Muscle of arm (tissue), 12 donors: ENCODE measurements around the gene CTLA4. TPM values are rescaled to one million over a fixed set of nuclear protein-coding genes. Genes with fewer than 3 reads are reported as not detected.

Experiments
- polyA plus RNA-seq, 12 donors: library from polyadenylated mRNA; unstranded; fragments of 120-200 nt; gene quantifications; one replicate each; pipeline ENCODE4 v1.2.1, GENCODE V29; 2013; ENCODE audit not compliant: insufficient read length in 12 of 12

Gene CTLA4
- polyA plus RNA-seq, 12 donors = 0.09 to 1.4 (median 0.34) TPM; not detected in 2

Other genes with a start within 250 kb of the CTLA4 start
- 1 to 10 TPM in 11 of 12 donors, not detected in 1; 2.8 to 7.3 (median 3.8) TPM for gene CD28, start 161.1 kb upstream of the CTLA4 start, polyA plus RNA-seq
- gene ICOS, start 69.0 kb downstream of the CTLA4 start, polyA plus RNA-seq = under 1 TPM in 3 of 12 donors, not detected in 9; 0.20 to 0.50 (median 0.26) TPM